HepG2 (cell line): Measurements from ENCODE around the gene AIF1. TPM values are rescaled to one million over a fixed set of nuclear protein-coding genes. Genes with fewer than 3 reads are reported as not detected.

Experiments
- FOSL2 ChIP-seq: sonication (generic); formaldehyde crosslinking; IDR thresholded peaks from 2 replicates; pipeline ENCODE4 v1.4.0; 2020; ENCODE audit warnings: missing genetic modification reagents
- FOXA1 ChIP-seq, 2 experiments: fragments of 450-650 bp in 1 of 2; sonication (generic) in 1 of 2; formaldehyde crosslinking in 1 of 2; IDR thresholded peaks; 2 replicates each; pipeline versions ENCODE4 v1.4.0 to v1.6.1; 2016 to 2020; ENCODE audit warnings: missing genetic modification reagents in 1 of 2
- FOXC1 ChIP-seq: sonication (generic); formaldehyde crosslinking; IDR thresholded peaks from 2 replicates; pipeline ENCODE4 v1.8.0; 2022; ENCODE audit warnings: mild to moderate bottlenecking, missing genetic modification reagents, borderline replicate concordance
- NKX3-1 ChIP-seq: sonication (generic); formaldehyde crosslinking; IDR thresholded peaks from 2 replicates; pipeline ENCODE4 v1.5.0; 2020; ENCODE audit warnings: missing genetic modification reagents
- SIX1 ChIP-seq: sonication (generic); formaldehyde crosslinking; IDR thresholded peaks from 2 replicates; pipeline ENCODE4 v1.4.0; 2020; ENCODE audit warnings: missing genetic modification reagents, borderline replicate concordance
- SRF ChIP-seq: IDR thresholded peaks from 2 replicates; pipeline ENCODE4 v1.6.1; 2011; ENCODE audit warnings: mild to moderate bottlenecking, low read depth, low read length, moderate library complexity
- TAF15 ChIP-seq: fragments of 200-400 bp; formaldehyde crosslinking; IDR thresholded peaks from one replicate; pipeline ENCODE4 v1.6.1; 2018; ENCODE audit warnings: mild to moderate bottlenecking, low read depth, low read length; ENCODE audit not compliant: poor library complexity, severe bottlenecking
- ZBTB2 ChIP-seq: sonication (generic); formaldehyde crosslinking; IDR thresholded peaks from 2 replicates; pipeline ENCODE4 v1.8.0; 2022; ENCODE audit warnings: low read depth, missing genetic modification reagents
- ZBTB3 ChIP-seq: sonication (generic); formaldehyde crosslinking; IDR thresholded peaks from 2 replicates; pipeline ENCODE4 v1.4.0; 2020; ENCODE audit warnings: low read depth, mild to moderate bottlenecking, moderate library complexity, missing genetic modification reagents, borderline replicate concordance
- ZBTB33 ChIP-seq: sonication (generic); formaldehyde crosslinking; IDR thresholded peaks from 2 replicates; pipeline ENCODE4 v1.4.0; 2020; ENCODE audit warnings: missing genetic modification reagents
- ZFP62 ChIP-seq: sonication (generic); formaldehyde crosslinking; IDR thresholded peaks from 2 replicates; pipeline ENCODE4 v1.4.0; 2020; ENCODE audit warnings: missing genetic modification reagents
- ZKSCAN8 ChIP-seq: IDR thresholded peaks from 2 replicates; pipeline ENCODE4 v1.6.1; 2016; ENCODE audit warnings: borderline replicate concordance, missing genetic modification reagents, missing compliant biosample characterization
- ZNF18 ChIP-seq: sonication (generic); formaldehyde crosslinking; IDR thresholded peaks from 2 replicates; pipeline ENCODE4 v1.8.0; 2022; ENCODE audit warnings: mild to moderate bottlenecking, missing genetic modification reagents; ENCODE audit not compliant: insufficient replicate concordance
- ZNF280D ChIP-seq: sonication (generic); formaldehyde crosslinking; IDR thresholded peaks from 2 replicates; pipeline ENCODE4 v1.5.1; 2020; ENCODE audit warnings: mild to moderate bottlenecking, missing genetic modification reagents
- ZNF770 ChIP-seq: sonication (generic); formaldehyde crosslinking; IDR thresholded peaks from 2 replicates; pipeline ENCODE4 v1.5.0; 2020; ENCODE audit warnings: mild to moderate bottlenecking, missing genetic modification reagents
- polyA plus RNA-seq, 8 experiments: library from polyadenylated mRNA; depleted of rRNA in 3 of 8; stranded (reverse) in 7 of 8; unstranded in 1 of 8; fragments of >200 nt; fragmentation: Illumina TruSeq in 4 of 8; extraction: Trizol in 4 of 8; gene quantifications; 2 replicates each; pipeline versions ENCODE4 v1.2.1 to v1.2.3, GENCODE V29; 2011 to 2016; ENCODE audit warnings: low read depth in 4 of 8, missing spikeins in 1 of 8, mixed read lengths in 1 of 8; ENCODE audit not compliant: insufficient read depth in 1 of 8
- total RNA-seq, 5 experiments: library from RNA; depleted of rRNA; stranded (reverse); fragments of >200 nt; fragmentation: Illumina TruSeq; extraction: Trizol; gene quantifications; 2 replicates each; pipeline ENCODE4 v1.2.3, GENCODE V29; 2016; ENCODE audit warnings: low read depth in 1 of 5

AIF1 gene
- total and polyA plus RNA-seq, 2 of the 13 experiments (the other 11 are each of a cell fraction or from before 2014, with no cell fraction given): 1.5 TPM; not detected in 1

- no peak for TF ChIP-seq ZNF280D (CRISPR knock-in tag)
- TF ChIP-seq ZNF770: no peak; the same call in 1 of the 2 replicates
- 0 out of 2 replicates have a peak, but pooled peaks have one; percentile 23 for TF ChIP-seq ZBTB33
- TF ChIP-seq ZNF18 (CRISPR knock-in tag): no peak
- TF ChIP-seq ZBTB2 (CRISPR knock-in tag): peak; percentile 99
- TF ChIP-seq NKX3-1 (CRISPR knock-in tag): no peak
- TF ChIP-seq ZKSCAN8: no peak
- no peak for TF ChIP-seq ZFP62
- TF ChIP-seq TAF15: no peak
- no peak for TF ChIP-seq FOXA1 (IDR thresholded peaks at IDR 0.05)
- TF ChIP-seq FOXA1 (CRISPR knock-in tag; IDR thresholded peaks at IDR 0.05): no peak
- 0 out of 2 replicates have a peak, but pooled peaks have one; percentile 2 for TF ChIP-seq FOSL2 (CRISPR knock-in tag)
- no peak for TF ChIP-seq SIX1
- no peak for TF ChIP-seq ZBTB3 (CRISPR knock-in tag)
- TF ChIP-seq SRF: no peak
- TF ChIP-seq FOXC1: no peak
Measured at GRCh38 chr6:31620586-31621319, 5.7 kb downstream of the AIF1 start, which contains the start of gene PRRC2A (continued).
